NCI-H1436 treated with DMSO at 0.1 percent for 48 hours (cell line): ENCODE measurements around the gene CCDC30.
A peak's percentile ranks its signal among the peaks of the same experiment; 100 is the strongest.
"Not testable (repeated sequence)": the region's sequence is repeated elsewhere in the genome, so short reads cannot be mapped to it uniquely, and the experiment has no call there.

Experiments used
- DNase-seq: peaks from one replicate; lab custom pipeline; 2025; lab: John Stamatoyannopoulos, UW

Gene CCDC30

GRCh38 chr1:42450061-42450460 lies 13.0 kb upstream of the CCDC30 start:
- DNase-seq = no peak

DNA sequence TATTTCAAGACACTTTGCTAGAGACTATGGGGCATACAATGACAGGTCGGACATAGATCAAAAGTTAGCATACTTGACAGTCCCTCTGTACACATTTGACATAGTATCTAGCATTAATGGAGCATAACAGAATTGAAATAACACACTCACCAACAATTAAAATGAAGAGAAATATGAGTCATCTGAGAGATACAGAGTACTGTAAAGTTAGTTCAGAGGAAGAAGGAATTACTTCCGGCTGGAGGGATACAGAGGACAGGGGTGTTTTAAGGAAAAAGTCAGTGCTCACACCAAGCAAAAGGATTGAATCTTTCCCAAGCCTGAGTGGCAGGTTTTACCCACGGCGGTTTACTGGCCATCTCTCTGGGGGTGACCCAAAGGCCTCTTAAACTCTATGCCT lies 9.7 kb upstream of the CCDC30 start:
- DNase-seq = no peak

DNA sequence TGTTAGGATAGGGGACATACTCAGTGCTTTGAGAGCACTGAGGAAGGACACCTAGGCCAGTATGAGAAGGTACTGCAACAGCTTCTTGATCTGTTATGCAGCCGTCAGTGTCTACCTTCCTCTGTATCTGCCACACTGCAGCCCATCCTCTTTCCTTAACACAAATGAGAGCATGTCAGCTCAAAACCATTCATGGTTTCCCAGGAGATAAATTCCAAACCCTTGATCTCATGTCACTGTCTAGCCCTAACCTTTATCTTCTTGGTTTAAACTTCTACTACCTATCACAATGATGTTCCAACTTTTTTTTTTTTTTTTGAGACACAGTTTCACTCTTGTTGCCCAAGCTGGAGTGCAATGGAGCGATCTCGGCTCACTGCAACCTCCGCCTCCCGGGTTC lies 8.7 kb upstream of the CCDC30 start:
- no peak for DNase-seq

DNA sequence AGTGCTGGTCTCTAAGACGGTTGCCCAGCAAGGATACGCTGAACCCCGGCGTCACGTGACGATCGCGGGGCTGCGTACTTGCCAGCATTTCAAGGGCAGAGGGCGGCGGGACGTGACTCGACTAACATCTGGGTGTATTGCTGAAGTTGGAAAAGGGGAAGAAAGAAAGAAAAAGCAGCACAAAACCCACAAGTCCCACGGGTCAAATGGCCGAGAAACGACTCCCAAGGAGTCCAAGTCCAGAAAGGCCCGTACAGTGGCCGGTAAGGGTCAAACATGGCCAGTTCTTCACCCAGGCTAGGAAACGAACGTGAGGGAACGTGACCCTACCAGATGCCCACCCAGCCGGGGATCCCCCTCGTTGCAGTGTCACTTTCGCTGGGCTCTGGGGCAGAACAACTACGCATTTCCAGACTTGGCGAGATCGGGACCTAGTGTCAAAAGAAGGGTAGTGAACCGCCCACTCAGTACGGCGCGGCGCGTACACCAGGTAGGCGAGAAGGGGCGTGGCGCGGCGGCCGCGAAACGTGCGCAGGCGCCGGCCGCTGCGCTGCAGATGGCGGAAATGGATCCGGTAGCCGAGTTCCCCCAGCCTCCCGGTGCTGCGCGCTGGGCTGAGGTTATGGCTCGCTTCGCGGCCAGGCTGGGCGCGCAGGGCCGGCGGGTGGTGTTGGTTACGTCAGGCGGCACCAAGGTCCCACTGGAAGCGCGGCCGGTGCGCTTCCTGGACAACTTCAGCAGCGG lies 6.9 kb upstream of the CCDC30 start, which contains the start of the genes PPCS and ZMYND12:
Gene PPCS, plus strand, starts transcription at position 534 of the 744 bp plus-strand sequence. Its CDS starts 23 bp downstream, at position 557.
Gene ZMYND12, minus strand, starts transcription at position 13 of the 744 bp plus-strand sequence. CDS start 25 bp downstream, outside the sequence.
- peak; percentile 69 for DNase-seq

DNA sequence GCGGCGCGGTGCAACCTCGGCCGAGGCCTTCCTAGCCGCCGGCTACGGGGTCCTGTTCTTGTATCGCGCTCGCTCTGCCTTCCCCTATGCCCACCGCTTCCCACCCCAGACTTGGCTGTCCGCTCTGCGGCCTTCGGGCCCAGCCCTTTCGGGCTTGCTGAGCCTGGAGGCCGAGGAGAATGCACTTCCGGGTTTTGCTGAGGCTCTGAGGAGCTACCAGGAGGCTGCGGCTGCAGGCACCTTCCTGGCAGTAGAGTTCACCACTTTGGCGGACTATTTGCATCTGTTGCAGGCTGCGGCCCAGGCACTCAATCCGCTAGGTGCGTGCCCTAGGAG lies 6.4 kb upstream of the CCDC30 start:
- DNase-seq = no peak

DNA sequence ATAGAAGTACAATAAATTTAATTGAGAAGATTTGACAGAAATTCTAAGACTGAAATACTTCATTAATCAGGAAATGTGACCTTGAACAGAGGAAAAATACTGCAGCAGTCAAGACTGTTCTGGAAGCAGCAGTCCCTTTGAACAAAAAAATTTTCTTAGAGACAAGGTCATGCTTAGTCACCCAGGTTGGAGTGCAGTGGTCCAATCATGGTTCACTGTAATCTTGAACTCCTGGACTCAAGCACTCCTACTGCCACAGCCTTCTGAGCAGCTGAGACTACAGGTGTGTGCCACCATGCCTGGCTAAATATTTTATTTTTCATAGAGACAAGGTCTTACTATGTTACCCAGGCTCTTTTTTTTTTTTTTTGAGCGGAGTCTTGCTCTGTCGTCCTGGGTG lies 1.9 kb upstream of the CCDC30 start:
- no peak for DNase-seq

GRCh38 chr1:42463921-42464320 lies 835 bp downstream of the CCDC30 start:
- no peak for DNase-seq

DNA sequence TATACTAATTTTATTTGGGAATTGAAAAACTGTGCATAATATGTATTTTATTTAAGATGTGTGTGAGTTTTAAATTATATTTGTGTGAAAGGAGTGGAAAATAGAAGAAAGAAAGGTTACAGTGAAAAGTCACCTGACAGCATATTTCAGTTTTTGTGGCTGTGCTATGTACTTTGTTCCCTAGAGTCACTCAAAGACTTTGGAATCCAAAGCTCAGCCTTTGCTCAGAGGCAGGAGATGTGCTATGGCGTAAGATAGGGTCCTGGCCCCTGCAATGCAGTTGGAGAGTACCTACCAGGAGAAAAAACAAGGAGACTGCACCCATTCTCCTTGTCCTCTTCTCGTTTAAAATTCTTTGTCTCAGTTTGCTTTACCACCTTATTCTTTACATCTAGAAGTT lies 2.9 kb downstream of the CCDC30 start:
- DNase-seq = no peak

GRCh38 chr1:42469727-42470126 lies 6.6 kb downstream of the CCDC30 start:
- no peak for DNase-seq

DNA sequence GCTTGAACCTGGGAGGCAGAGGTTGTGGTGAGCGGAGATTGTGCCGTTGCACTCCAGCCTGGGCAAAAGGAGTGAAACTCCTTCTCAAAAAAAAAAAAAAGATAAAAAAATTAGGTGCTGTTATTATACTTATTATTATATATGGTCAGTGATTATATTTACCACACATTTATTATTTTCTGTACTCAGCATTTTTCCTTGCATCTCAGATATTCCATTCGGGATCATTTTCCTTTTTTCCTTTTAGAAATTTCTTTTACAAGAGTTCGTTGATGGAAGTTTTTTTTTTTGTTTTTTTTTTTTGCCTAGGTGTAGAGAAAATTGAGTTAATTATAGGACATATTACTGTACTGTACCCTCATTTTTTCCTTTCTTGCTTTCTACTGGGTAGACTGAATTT lies 13.5 kb downstream of the CCDC30 start:
- DNase-seq = no peak

DNA sequence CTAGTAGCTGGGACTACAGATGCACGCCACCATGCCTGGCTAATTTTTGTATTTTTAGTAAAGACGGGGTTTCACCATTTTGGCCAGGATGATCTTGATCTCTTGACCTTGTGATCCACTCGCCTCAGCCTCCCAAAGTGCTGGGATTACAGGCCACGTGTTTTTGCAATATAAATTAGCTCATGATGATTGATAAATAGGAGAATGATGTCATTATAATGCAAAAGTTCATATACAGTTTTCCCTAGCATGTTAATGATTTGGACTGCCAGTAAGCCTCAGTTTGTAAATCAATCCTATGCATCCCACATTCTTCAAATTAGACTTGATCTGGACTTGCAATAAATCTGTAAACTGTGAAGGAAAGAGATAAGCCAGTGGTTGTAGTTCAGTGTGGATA lies 14.3 kb downstream of the CCDC30 start:
- DNase-seq = not testable (repeated sequence)

DNA sequence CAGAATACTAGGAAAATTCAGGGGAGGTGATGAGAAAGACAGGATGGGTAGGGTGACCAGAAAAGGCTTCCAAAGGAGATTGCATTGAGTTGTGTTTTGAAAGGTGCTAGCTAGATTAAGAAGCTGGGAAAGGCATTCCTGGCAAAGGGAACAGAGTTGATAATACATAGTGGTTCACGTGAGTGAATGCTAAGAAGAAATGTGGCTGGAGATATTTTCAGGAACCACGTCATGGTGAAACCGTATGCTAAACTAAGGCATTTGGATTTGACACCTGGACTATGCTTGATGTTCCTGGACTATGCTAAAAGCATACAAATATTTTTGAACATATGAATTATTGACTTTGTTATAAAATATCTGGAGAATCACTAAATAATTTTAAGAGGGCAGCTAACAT lies 14.7 kb downstream of the CCDC30 start:
- no peak for DNase-seq

DNA sequence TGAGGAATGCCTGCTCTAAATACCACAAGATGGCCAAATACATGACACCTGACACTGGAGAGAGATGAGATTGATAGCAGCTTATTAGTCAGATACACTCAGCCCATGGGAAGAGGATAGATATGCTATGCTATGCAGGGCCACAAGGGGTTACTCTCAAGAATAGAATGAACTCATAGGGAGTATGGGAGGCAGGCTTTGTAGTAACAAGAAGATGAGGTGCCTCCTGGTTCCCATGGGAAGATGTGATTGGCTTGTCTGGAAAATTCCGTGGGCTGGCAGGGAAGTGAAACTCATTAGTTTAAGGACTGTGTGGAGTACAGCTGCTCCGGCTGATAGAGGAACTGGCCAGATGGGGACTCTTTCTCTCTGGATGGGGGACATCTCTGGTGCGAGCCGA lies 16.5 kb downstream of the CCDC30 start:
- DNase-seq = no peak

- DNase-seq = no peak
Measured at GRCh38 chr1:42480921-42481320, 17.8 kb downstream of the CCDC30 start.

- DNase-seq = no peak
Measured at GRCh38 chr1:42482635-42483153, 19.6 kb downstream of the CCDC30 start.

DNA sequence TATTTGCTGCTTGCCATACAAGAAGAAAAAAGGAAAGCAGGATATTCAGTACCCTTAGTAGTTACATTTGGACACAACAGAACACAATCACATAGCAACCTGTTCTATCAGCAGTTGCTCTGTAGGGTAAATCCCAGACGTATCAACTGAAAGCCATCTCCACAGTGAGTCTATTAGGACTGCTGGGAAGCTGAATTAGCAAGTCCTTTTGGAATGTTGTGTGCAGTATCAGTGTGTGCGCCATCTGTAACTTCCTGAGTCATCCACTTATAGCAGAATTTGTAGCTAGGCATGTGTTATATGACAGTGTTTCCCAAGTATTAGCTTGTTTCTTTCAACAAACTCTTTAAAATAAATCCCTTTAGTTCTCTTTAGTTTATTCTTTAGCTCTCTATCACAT lies 21.3 kb downstream of the CCDC30 start:
- no peak for DNase-seq

DNA sequence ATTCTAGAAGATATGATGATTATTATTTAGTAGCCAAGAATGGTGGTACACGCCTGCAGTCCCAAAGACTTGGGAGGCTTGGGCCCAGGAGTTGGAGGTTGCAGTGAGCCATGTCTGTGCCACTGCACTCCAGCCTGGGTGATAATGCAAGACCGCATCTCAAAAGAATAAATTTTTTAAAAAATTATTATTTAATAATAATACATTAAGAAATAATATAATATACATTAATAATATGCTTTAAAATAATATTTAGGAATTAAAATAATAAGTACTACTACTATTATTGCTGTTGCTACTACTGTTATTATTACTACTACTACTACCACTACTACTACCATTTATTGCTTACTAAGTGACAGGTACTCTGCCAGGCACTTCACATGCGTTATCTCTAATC lies 27.2 kb downstream of the CCDC30 start:
- no peak for DNase-seq

DNA sequence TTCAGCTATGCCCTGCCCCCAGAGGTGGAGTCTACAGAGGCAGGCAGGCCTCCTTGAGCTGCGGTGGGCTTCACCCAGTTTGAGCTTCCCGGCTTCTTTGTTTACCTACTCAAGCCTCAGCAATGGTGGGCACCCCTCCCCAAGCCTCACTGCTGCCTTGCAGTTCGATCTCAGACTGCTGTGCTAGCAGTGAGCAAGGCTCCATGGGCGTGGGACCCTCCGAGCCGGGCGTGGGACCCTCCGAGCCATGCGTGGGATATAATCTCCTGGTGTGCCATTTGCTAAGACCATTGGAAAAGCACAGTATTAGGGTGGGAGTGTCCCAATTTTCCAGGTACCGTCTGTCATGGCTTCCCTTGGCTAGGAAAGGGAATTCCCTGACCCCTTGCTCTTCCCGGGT lies 38.9 kb downstream of the CCDC30 start:
- not testable (repeated sequence) for DNase-seq

DNA sequence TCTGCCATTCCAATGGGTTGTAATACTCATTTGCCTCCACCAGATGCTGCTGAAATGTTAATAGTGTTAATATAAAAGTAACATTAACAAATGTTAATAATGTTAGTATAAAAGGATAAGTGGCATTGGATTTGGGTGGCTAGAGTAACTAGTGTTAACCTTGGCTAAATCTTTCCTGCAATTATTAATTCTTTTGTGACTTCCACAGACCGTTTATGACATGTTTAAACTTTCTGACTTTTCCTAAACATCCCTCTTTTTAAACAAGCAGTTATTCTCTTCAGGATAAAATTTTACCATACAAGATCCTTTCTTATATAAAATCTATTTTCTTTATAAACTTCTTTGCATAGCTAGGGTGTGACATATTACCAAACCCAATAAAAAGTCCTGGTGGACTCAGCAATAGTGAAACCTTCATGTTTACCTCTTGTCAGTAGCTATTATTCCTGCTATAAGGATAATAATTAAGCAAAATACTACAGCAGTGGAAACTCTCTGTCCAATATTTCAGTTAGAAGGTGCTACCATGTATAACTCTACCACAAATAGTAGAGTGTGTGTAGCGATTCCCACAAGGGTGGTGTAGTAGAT lies 41.5 kb downstream of the CCDC30 start:
- DNase-seq = no peak

DNA sequence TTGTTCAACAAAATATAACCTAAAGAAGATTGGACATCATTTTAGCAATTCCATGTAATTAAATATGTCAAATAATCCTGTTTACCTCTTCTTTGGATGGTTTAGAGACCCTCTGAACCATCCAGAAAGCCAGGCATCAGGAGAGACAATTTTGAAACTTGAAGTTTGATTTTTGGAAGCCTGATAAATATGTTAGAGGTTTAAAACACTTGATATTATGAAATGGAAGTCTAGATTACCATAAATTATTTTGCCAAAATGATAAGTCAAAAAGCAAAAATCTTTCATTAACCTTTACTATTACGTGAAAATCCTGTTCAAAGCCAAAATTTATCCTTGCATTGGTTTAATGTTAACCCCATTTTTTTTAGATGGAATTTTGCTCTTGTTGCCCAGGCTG lies 43.5 kb downstream of the CCDC30 start:
- no peak for DNase-seq

DNA sequence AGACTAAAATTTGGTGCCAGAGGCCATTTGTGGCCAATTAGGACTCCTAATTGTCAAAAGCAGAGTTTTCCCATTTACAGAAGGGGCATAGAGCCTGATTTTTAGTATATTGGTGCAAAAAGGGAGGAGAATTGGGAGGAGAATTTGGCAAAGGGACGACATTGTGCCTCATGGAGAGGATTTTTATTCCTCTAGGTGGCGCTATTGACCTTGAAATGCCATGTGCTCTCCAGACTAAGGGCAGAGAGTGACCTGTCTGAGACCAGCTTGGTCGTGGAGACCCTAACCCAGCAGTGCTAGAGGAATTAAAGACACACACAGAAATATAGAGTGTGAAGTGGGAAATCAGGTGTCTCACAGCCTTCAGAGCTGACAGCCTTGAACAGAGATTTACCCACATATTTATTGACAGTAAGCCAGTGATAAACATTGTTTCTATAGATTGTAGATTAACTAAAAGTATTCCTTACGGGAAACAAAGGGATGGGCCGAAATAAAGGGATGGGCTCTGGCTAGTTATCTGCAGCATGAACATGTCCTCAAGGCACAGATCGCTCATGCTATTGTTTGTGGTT lies 48.6 kb downstream of the CCDC30 start:
- not testable (repeated sequence) for DNase-seq

DNA sequence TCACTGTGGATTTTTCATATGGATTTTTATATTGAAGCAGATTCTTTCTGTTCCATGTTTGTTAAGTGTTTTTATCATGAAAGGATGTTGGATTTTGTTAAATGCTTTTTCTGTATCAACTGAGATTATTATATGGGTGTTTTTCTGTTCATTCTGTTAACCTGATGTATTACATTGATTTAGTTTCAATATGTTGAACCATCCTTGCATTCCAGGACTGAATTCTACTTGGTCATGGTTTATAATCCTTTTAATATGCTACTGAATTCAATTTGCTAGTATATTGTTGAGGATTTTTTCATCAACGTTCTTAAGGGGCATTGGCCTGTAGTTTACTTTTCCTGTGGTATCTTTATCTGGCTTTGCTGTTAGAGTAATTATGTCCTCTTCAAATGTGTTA lies 55.8 kb downstream of the CCDC30 start:
- no peak for DNase-seq

- DNase-seq = no peak
Measured at GRCh38 chr1:42523171-42523570, 60.1 kb downstream of the CCDC30 start.
